GM19043 (cell line): ENCODE data around the gene PPP2R5A.
"Not testable (repeated sequence)": the region's sequence is repeated elsewhere in the genome, so short reads cannot be mapped to it uniquely, and the experiment has no call there.

Experiments used
- ATAC-seq: cut with Tn5 transposase; IDR thresholded peaks from one replicate; pipeline ENCODE4 v1.9.1; 2021; ENCODE audit warnings: low read depth; ENCODE audit not compliant: unreplicated experiment

The PPP2R5A gene

GRCh38 chr1:212267017-212267416 lies 18.2 kb upstream of the PPP2R5A start:
- no peak for ATAC-seq

GRCh38 chr1:212267460-212267859 lies 17.8 kb upstream of the PPP2R5A start:
- no peak for ATAC-seq

DNA sequence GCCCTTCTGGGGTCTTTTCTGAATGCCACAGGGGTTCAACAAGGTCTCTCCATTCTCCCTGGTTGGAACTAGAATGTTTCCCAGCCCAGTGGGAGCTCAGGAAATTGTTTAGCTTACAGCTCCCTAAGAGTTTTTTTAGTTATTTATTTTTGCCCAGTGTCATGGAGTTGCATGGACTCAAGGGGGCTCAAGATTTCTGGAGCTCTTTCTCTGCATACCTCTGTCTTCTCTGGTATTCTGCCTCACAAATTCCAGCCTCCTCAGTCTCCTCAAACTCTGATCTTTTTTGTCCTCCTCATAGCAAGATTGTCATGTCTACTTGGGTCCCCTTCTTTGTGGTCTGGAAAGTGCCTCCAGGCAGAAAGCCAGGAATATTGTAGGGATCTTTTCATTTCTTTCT lies 15.9 kb upstream of the PPP2R5A start:
- ATAC-seq: no peak

- ATAC-seq: no peak
Measured at GRCh38 chr1:212270564-212270963, 14.6 kb upstream of the PPP2R5A start.

DNA sequence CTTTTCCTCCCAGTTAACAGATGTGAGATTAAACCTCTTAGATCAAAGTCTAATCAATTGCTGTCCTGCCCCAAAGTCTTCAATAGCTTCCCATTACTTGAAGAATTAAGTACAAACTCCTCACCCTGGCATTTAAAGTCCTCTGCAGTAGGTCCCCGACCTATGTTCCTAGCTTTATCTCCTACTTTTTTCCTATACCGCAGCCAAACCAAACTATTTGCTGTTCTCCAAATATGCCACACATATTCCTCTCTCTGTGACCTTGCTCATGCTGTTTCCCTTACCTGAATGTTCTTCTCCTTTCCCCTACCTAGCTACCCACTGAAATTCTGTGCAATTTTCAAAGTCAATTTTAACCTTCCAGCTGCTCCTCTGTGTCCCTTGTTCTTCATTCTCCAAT lies 14.0 kb upstream of the PPP2R5A start:
- no peak for ATAC-seq

DNA sequence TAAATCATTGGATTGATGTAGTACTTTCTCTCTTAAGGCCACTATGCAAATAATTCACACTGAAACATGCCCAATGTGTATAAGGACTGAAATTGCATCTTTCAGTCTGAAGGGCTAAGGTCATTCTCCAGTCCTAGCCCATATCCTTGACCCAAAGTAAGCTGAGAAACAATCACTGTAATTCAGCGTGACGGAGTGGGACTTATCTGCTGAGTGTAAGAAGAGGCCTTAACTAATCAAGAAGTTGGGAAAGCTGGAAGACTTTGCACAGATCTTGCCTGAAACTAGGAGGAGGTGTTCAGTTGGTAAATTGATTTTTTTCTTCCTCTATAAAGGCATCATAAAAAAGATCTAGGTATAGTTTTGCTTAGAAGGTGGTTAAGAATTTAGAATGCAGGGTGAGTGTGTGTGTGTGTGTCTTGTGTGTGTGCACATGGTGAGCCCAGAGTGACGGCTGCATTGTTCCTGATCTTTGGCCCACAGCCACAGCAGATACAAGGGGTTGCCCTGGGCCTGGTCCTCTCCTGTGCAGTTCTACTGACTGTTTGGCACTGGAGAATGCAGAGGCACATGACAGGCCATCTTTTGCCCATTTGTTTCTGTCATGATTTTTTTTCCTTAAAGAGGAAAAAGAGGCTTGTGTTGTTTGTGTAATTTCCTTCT lies 13.3 kb upstream of the PPP2R5A start:
- ATAC-seq: no peak

GRCh38 chr1:212281590-212281989 lies 3.6 kb upstream of the PPP2R5A start:
- ATAC-seq: no peak

GRCh38 chr1:212283741-212284140 lies 1.5 kb upstream of the PPP2R5A start:
- ATAC-seq: no peak

- no peak for ATAC-seq
Measured at GRCh38 chr1:212284332-212284743, 872 bp upstream of the PPP2R5A start.

DNA sequence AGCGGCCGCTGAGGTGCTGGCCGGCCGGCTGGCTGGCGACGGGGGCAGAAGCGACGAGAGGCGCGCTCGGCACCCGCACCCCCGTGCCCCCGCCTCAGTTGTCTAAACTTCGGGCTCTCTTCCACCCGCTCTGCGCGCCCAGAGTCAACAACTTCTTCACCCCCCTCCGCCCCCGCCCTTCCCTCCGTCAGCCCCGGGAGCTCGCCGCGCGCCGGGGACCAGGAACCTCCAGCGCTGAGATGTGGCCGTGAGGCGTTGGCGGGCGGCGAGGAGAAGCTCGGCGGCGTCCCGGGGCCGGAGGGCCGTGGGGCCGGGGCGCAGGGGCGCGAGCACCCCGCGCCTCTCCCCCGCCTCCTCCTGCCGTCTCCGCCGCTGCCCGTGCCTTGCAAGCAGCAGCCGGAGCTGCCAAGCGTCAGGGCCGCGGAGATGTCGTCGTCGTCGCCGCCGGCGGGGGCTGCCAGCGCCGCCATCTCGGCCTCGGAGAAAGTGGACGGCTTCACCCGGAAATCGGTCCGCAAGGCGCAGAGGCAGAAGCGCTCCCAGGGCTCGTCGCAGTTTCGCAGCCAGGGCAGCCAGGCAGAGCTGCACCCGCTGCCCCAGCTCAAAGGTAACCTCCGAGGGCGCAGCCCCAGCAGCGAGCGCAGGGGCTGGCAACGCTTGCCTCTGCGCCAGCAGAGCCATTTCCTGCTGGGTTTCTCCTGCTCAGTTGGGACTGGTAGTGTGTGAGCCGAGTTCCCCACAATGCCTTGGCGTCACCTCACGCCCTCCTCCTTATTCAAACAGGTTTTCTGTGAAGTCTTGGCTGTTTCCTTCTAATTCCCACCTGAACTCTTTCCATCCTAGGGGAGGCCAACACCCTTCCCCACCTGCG lies 710 bp downstream of the PPP2R5A start:
- peak; percentile 0 for ATAC-seq

DNA sequence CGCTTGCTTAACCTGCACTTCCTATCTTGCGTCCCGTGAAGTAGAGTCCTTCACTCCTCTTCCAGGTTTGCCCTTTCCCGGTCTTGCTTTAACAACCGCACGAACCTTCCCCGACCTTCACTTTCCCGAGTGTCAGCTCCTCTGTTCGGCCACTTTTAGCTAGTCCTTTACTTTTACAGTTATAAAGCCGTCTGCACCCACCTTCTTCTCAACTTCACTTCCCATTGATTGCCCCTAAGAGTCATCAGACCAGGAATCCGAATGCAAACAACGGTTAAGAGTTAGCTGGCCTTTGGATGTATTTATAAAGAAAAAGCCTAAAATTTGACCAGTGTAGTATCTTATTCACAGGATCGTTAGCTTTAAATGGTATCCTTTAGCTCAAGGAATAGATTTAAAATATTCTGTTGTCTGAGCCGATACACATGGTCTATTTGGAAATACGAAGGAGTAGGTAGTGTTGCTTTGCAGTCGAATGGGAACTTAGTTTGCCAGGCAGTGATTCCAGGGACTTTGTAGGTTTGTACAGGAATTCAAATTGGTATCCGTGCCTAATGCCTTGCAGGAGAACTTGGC lies 1.4 kb downstream of the PPP2R5A start:
- ATAC-seq: no peak

GRCh38 chr1:212287261-212287895 lies 2.2 kb downstream of the PPP2R5A start:
- ATAC-seq: no peak

DNA sequence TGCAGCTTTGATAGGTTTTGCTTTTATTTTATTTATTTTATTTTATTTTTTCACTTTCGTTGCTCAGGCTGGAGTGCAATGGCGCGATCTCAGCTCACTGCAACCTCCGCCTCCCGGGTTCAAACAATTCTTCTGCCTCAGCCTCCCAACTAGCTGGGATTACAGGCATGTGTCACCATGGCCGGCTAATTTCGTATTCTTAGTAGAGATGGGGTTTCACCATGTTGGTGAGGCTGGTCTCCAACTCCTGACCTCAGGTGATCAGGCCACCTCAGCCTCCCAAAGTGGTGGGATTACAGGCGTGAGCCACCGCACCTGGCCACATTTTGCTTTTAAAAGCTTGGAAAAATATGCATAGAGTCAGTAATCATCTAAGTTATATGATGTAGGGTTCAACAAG lies 2.8 kb downstream of the PPP2R5A start:
- not testable (repeated sequence) for ATAC-seq

DNA sequence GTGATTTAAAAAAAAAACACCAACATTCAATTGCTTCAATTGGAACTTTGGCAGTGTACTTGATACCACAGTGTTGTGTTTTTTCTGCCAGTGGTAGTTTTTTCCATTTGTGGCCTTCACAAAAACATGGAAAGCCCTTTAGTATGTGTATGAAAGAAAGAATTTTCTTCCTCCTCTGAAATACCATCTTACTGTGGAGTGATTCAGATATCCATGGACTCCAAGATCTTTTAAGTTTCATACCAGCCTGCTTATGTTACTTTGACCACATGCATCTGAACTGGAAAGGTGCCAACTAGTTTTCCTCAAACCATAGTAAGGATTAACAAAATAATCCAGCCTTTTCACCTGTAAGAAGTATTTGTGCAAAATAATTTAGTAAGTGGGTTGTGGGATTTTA lies 3.4 kb downstream of the PPP2R5A start:
- ATAC-seq: no peak

GRCh38 chr1:212289262-212290077 lies 4.3 kb downstream of the PPP2R5A start:
- ATAC-seq: no peak

DNA sequence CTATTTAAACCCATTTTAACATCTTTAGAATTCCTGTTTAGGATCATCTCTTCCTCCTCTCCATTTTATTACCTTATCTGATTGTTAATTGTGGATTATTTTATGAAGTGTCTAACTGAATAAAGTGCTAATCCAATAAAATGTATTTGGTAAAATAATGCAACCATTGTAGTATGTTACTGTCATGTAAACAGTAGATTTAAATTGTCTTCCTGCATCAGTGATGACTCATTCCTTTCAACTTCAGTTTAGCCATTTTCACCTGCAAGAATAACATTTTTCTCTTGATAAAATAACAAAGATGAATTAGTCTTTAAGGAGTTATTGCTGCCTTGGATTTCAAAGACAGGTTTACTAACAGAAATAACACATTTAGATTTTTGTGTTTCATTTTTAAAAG lies 5.4 kb downstream of the PPP2R5A start:
- ATAC-seq: no peak

GRCh38 chr1:212291505-212292134 lies 6.4 kb downstream of the PPP2R5A start:
- peak; percentile 50 for ATAC-seq

- no peak for ATAC-seq
Measured at GRCh38 chr1:212292250-212293105, 7.3 kb downstream of the PPP2R5A start.

DNA sequence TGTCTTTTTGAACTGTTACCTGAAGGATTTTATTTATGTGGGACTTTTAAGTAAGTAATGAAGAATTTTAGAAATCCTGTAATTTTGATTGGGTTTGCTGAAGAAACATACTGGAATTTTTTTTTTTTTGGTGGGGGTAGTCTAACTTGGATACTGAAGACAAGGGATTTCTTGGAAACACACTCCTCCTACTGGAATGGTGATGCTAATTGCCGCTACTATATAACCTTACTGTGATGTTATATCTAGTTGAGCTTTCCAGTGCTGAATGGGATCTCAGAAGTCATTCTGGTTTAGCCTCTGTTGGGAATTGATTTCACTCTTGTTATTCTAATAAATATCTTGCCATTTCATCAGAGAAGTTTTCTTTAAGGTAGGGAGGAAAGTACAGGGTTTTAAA lies 8.4 kb downstream of the PPP2R5A start:
- no peak for ATAC-seq
